ENCODE results near the gene GJA5.
A peak's percentile ranks its signal among the peaks of the same experiment; 100 is the strongest.
"Not testable (repeated sequence)": the region's sequence is repeated elsewhere in the genome, so short reads cannot be mapped to it uniquely, and the experiment has no call there.

GJA5 gene

DNA sequence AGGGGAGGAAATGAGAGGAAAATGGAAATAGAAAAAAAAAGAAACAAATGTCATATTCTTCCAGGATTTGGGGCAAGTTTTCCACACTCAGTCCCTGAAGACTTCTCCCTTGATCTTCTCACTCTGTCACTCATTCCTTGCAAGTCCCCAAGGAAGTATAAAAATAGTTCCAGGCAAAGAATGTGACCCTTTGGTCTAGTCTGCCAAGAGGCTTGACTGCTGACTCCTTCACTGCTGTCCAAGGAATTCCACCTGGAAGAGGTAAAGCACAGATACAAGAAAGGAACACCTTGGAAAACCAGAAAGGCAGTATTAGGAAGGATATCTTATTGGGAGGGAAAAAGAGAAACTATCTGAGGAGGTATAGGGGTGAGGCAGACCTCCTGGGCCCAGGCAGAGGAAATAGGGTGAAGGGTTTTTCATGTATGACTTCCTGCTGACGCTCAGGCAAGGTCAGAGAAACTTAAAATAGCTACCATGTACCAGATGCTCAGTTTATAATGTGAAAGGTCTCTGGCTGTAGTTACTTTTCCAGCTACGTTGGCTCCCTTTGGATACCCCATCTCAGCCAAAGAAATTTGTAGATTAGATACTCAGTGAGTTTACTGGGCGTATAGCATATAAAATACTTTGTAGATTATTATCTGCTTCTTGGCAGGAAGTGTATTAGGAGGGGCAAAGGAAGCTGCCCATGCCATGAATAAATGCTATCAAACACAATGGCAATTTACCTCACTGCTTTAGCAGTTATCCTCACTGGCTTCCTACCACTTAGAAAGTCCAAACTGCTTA lies 2.0 kb upstream of the GJA5 start:
- peak; percentile 15 to 24 for DNase-seq

DNA sequence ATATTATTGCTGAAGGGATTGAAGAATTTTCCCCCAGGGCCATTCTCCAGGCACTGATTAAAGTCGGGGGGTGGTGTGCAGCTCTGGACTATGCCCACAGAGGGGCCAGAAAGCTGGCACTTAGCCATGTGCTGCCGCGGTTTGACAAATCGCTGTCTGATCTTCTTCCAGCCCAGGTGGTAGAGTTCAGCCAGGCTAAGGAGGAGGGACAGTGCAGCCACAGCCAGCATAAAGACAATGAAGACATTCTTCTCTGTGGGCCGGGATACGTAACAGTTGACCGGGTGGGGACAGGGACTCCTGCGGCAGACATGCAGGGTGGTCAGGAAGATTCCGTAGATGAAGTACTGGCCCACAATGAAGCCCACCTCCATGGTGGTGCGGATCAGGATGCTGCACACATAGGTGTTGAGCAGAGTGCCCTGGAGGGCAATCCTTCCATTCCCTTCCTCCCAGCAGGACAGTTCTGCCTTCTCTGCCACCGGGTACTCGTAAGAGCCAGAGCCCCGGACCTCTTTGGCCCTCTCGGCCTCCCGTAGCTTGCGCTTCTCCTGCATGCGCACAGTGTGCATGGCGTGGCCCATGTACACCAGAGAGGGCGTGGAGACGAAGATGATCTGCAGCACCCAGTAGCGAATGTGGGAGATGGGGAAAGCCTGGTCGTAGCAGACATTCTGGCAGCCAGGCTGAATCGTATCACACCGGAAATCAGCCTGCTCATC lies 1.9 kb downstream of the GJA5 start:
- no peak for DNase-seq

DNA sequence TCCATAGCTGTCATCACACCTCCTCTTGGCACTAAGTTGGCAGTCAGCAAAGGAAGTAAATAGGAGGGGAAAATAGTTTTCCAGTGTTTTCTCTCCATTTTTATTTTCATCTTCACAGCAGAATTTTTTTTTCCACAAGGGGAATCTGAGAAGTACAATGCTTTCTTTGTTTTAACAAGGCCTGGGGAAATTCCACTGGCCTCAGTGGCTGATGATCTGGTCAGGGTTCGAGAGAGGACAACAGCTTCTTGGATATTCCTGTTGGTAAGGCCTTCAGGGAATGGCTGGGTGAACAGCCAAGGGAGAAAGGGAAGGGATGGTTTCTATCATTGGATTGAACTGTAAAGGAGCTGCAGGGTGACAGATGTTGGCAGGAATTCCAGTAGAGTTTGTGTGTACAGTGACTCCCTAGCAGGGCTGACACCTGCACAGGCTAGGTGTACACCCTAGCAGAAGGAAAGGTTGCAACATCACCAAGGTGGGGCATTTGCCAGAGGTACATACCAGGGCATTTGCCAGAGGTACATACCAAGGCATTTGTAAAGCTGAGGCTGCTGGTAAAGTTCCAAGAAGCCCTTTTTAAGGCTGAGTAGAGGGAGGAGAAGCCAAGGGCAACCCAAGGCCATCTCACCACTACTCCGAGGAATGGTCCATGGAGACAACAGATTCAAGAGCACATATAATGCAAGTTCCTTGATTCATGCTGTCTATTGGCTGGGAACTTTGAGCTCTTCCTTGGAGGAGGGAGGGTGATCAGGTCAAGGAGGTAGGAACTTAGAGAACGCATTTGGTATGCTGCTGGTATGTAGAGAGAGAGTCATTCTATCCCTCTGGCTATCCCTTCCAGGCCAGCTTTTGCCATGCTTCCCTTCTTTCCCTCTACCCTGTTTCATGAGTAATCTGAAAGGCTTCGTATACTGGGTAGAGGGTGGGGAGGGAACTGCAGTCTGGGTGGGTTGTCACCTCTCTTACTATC lies 3.1 kb downstream of the GJA5 start:
- no peak for DNase-seq

DNA sequence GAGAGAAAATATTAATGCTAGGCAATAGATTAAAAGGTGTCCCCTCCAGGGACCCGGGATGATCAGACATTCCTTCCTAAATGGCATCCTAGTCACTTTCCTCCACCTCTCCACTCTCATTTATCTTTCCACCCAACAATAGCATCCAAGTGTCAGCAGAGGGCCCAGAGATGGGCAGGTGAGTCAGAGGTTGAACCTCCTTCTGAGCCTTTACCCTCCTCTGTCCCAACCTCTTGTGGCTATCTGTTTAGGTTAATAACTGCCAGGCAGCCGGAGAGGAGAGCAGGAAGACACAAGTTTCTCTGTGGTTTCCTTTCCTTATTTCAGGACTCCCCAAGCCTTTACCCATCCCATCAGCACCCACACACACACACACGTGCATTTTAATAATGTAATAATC lies 4.1 kb downstream of the GJA5 start:
- DNase-seq = peak; percentile 23 to 38

DNA sequence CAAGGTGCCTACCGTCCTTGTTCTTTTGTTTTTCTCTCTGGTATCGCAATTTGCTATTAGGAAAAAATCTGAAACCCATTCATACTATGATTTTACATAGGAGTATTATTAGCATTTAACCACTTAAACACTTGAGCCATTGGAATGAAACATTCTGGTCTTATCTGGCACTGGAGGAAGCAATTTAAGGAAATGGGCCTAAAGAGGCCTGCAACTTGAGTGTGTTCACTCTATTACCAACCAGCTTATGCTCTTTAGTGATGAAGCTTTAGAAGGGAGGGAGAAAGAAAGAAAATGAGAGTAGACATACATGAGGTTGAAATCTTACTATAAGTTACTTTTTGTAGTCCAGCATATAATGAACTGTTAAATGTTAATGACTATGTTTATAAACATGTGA lies 5.7 kb downstream of the GJA5 start:
- no peak for DNase-seq

DNA sequence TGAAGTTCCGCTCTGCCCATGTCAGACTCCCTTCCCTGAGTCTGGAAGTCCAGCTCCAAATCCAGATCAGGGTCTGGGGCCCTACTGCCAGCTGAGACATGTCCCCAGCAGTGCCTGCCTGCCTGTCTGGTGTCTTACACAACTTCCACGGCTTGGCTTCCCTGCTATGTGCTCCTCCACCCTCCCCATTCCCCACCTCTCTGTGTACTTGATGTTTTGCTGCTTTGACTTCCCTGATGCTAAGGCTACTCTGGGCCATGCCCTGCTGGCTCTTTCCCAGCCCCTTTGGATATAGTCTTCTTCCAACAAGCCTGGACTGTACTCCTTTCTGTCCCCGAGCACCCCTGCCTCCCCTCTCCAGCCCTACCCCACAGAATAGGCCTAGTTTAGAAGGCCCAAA lies 7.3 kb downstream of the GJA5 start:
- DNase-seq = no peak

DNA sequence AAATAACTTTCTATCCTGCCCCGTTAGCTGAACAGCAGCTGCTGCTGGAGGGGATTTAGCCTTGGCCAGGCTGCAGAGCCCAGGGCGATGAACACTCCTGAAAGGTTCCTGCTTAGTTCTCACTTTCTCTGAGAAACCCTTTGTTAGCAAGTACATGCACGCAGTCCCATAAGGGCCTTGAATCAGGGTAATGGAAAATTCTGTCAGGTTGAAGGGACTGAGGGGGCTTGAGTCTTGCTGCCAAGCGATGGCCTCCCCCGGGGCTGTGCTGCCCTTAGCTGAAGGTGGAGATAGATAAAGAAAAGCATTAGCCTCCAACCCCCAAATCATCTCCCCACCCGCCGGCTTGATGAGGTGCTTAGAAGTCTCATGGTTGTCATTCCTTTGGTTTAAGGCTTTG lies 7.9 kb downstream of the GJA5 start:
- no peak for DNase-seq

DNA sequence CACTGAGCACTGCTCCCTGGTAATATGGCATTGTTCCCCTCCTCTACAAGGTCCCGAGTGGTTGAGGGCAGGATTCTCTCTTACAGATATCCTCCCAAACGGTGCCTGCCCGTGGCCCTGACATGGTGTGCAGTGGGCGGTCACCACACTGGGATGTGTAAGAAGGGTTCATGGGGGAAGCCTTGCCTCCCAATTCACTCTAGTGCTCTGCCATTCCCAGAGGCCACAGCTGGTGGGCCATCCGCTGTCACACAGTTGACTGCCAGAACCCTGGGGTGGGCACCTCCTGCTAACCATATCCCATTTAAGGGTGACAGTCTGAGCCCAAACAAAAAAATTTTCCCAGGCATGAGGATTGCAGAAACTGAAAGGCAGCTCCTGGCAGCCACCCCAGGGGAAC lies 9.1 kb downstream of the GJA5 start:
- no peak for DNase-seq

DNA sequence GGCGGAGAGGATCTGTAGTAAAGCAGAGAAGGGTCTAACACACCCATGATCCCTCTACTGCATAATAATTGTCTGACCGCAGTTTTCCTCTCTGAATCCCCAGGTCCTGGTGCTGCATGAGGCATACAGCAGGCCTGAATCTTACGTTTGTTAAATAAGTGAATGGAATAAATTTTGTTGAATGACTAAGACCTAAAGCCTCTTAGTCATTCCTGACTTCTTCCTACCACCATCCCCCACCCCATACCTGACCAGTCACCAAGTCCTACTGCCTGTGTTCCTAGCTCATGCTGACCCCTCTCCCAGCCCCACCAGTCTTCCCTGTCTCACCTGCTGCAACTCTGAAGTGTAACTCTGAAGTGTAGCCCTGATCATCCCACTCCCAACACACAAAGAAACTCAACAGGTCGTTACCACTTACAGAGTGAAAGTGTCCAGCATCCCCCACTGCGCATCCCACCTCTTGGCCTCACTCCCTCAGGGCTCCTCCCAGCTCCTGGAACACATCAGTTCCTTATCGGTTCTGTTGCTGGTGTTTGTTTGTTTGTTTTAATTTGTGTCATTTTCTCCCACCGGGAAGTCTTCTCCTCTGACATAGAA lies 9.7 kb downstream of the GJA5 start:
- no peak for DNase-seq

DNA sequence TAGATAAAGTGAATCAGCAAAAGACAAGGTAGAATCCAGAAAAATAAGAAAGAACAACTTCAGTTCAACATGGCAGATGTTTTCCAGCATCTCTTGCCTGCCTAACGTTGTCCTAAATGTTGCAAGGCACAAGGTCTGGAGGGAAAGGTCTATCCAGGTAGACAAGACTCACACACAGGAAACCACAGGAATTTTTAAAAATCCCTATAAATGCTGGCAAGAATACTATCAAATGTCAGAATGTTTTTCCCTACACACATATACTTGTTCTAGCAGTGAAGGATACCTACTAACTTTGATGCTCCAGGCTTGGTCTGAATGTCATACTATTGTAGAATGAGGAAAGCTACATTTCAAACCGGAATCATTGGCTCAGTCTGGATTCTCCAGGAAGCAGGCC lies 10.6 kb downstream of the GJA5 start:
- DNase-seq = no peak

DNA sequence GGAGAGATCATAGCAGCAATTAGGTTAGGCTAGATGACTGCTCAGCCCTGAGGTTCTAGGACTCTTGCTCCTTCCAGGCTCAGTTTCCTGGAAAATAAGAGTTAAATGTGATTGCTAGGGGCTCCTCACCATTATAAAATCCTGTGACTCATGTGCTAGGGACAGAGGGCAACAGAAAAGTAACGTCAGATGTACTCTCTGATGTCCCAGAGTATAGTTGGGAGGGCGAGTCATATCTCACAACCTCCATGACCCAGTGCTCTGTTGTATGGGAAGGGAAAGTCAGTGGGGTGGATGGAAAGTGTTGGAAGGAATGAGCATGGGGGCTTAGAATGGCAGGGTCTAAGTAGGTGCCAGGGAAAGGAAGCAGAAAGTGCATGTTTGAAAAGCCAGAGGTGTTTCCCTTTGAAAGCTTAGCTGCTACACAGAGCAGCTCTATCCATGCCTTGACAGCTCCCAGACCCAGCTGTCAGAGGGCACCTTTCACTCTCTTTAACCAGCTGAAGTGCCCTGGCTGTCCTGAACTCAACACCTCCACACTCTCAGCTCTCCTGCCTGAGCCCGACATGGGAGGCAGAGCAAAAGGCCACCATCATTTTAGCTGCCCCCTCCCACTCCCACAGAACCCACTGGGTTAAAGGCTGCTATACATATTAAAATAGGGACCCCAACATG lies 11.6 kb downstream of the GJA5 start:
- DNase-seq = no peak

DNA sequence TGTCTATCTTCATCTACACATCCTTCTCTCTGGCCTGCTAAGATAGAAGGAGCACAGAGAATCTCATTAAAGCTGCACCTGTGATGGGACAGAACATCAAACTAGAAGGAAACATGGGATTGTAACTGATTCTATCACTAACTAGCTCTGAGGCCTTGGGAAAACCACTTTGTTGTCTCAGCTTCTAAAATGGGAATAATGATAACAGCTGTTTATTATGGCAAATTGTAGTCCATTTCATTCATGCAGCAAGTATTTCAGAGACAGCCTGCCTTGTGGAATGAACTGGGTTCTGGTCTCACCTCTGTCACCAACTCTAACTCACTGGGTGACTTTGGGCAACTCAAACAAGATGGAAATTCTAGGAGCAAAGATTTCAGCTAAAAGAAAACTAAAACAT lies 12.4 kb downstream of the GJA5 start:
- DNase-seq = no peak

DNA sequence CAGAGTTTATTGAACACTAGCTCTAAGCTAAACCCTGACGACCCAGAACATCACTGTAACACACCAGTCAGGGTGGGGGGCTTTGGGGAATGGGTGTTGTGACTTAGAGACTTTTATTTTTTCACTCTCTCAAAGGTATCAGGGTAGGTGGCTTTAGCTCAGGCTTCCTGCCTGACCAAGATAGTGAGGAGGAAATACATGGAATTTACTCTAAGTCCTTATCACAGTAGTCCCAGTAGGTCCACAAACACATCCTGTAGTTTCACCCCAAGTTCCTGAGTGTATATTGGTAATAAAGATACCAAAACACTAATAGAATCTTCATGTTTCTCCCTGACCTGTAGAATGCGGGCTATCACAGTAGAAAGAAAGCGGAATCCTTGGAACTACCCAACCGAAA lies 15.1 kb downstream of the GJA5 start:
- no peak for DNase-seq

DNA sequence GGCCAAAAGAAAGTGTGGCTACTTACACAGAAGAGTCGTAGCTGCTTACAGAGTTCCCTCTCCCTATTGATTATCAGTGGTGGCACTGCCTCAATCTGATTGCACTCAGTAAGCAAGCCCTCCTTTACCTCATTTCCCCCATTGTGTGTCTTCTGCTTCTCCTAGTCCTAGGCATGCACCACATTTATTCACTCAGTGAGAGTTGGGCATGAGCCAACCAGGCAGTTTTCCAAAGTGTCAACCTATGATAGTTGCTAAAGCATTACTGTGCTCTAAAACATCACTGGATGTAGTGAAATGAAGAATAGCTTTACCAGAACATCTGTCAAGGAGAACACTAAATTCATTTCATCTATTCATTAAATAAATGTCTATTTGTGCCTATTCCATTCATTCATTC lies 19.3 kb downstream of the GJA5 start:
- DNase-seq = no peak

DNA sequence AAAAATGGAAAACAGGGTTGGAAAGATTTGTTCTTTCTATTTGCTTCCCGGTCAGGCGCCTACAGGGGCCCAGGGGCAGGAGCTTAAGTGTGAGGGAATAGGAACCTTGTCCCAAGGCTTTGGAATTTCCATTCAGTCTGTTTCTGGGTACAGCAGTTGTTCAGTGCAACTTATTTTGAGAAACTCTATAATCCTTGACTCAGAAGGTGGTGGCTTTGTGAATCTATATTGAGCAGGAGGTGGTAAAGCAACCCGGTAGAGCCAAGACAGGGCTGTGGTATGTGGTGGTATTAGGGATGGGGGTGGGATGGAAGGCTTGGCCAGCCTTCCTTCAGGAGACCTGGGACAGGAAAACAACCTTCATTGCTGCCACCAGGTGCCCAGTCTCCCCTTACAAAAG lies 20.0 kb downstream of the GJA5 start:
- DNase-seq = no peak

DNA sequence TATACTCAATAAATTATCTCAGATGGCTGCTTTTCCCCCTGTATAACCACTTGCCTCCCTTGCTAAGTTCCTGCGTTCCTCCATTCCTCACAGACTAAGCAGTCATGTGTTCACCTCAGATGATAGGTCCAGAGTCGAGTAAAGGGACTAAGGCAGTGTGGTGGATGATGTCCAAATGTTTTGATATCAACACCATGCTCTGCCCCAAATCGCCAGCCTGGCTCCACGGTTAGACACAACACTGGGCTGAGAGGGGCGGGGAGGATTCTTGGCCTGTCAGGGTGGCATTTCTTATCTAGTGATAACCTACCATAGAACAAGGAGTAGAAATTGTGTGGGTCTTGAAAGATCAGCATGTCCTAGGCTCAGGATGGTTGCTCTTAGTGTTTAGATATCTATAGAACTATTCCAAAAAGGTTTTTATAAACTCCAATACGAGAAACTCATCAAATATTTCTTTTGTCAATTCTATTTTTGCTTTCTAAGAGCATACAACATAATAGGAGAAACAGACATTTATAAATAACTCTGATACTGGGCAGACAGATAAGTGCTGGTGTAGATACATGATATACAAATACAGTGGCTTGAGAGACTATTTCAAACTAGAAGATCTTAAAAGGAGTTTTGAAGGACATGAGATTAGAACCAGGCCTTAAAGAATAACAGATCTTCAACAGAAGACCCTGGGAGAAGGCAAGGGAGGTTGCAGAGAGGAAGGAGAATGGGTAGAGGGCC lies 21.5 kb downstream of the GJA5 start:
- DNase-seq = no peak

DNA sequence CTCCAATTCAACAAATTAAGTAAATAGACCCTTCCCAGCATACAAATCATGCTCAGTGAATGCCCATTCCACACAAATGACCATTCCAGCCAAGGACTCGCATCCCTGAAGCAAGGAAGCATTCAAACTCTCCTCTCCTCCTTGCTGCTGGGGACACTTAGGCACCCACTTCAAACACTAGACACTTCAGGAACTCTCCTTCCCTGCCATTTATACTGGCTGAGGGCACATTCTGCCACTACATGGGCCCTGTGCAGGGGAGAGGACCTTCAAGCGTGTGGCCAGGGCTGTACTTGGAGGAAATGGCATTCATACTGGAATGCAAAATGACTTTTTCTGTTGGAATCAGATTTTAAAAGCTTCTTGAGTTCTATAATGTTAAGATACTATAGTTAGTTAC lies 22.3 kb downstream of the GJA5 start:
- DNase-seq = no peak

DNA sequence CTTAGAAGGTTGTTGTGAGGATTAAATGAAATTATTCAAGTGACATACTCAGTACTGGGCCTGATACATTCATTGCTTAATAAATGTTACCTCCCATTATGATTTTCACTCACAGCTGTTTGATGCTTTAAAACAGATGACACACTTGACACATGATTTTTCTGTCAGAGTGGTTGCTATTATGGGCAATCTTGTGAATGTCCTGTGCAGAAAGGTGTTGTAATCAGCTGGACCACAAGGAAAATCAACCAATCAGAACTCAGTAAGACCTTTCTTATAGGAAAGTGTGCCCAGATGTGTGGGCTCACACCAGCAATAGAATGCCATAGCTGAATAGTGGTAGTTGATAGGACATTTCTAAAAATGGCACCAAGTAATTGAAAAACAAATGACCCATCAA lies 23.5 kb downstream of the GJA5 start:
- no peak for DNase-seq

DNA sequence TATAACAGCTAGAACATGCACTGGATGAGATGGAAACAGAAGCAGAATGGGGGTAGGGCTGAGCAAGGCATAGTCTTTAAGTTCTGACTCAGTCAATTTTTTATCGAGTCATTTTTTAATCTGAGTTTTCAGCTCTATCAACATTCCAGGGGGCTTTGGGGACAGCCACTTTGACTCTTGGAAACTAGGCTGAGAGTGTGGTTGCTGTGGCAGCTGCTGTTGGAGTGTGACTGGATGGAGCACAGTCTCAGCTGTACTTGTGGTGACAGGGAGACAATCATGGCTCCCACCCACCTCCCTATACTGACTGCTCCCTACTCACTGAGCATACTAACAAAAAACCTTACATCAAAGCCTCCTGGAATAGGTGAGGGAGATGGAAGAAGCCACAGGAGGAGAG lies 25.0 kb downstream of the GJA5 start:
- DNase-seq = no peak

DNA sequence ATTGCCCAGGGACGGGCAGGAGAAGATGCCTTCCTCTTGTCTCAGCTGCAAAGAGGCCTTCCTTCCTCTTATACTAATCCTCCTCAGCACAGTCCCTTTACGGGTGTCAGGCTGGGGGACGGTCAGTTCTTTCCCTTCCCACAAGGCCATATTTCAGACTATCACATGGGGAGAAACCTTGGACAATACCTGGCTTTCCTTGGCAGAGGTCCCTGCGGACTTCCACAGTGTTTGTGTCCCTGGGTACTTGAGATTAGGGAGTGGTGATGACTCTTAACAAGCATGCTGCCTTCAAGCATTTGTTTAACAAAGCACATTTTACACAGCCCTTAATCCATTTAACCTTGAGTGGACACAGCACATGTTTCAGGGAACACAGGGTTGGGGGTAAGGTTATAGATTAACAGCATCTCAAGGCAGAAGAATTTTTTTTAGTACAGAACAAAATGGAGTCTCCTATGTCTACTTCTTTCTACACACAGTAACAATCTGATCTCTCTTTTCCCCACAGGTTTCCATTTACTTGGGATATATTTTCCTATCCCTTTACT lies 26.0 kb downstream of the GJA5 start:
- not testable (repeated sequence) for DNase-seq

DNA sequence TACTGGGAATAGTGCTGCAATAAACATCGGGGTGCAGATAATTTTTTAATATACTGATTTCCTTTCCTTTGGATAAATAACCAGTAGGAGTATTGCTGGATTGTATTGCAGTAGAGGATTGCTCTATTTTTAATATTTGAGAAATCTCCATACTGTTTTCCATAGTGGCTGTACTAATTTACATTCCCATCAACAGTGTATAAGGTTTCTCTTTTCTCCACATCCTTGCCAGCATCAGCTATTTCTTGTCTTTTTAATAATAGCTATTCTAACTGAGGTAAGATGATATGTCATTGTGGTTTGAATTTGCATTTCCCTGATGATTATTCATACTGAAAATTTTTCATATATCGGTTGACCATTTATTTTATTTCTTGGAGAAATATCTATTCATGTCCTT lies 31.1 kb downstream of the GJA5 start:
- DNase-seq = no peak

Measured in Kasumi-1 (cell line).